Smooth muscle cell (in vitro differentiated cells): ENCODE data around the gene SCAF11. TPM values are rescaled to one million over a fixed set of nuclear protein-coding genes. Genes with fewer than 3 reads are reported as not detected.

Source experiments
- DNase-seq: peaks from one replicate; lab custom pipeline; 2025; ENCODE audit not compliant: unreplicated experiment; lab: John Stamatoyannopoulos, UW
- H2AFZ ChIP-seq: fragments of 200-600 bp; sonication (generic); 2 replicates; pipeline ENCODE4 v1.6.0; 2016; ENCODE audit warnings: antibody characterized with exemption, low read depth, mild to moderate bottlenecking
- H3F3A ChIP-seq: fragments of 200-600 bp; sonication (generic); 2 replicates; pipeline ENCODE4 v1.6.0; 2017; ENCODE audit warnings: antibody characterized with exemption, low read depth
- H3K27ac ChIP-seq: fragments of 200-600 bp; sonication (generic); 2 replicates; pipeline ENCODE4 v1.5.1; 2016; ENCODE audit warnings: low read depth, mild to moderate bottlenecking
- H3K27me3 ChIP-seq: fragments of 200-600 bp; sonication (generic); 2 replicates; pipeline ENCODE4 v1.6.1; 2016; ENCODE audit warnings: low read depth, mild to moderate bottlenecking
- H3K36me3 ChIP-seq: fragments of 200-600 bp; sonication (generic); 2 replicates; pipeline ENCODE4 v1.5.1; 2016; ENCODE audit warnings: low read depth
- H3K4me1 ChIP-seq: fragments of 200-600 bp; sonication (generic); 2 replicates; pipeline ENCODE4 v1.5.1; 2016; ENCODE audit warnings: low read depth
- H3K4me2 ChIP-seq: fragments of 200-600 bp; sonication (generic); 2 replicates; pipeline ENCODE4 v1.6.0; 2016; ENCODE audit warnings: mild to moderate bottlenecking
- H3K4me3 ChIP-seq: fragments of 200-600 bp; sonication (generic); 2 replicates; pipeline ENCODE4 v1.5.1; 2016; ENCODE audit warnings: mild to moderate bottlenecking
- H3K79me2 ChIP-seq: fragments of 200-600 bp; sonication (generic); 2 replicates; pipeline ENCODE4 v1.6.0; 2016; ENCODE audit warnings: low read depth, mild to moderate bottlenecking
- H3K9ac ChIP-seq: fragments of 200-600 bp; sonication (generic); 2 replicates; pipeline ENCODE4 v1.6.0; 2016; ENCODE audit warnings: low read depth
- H3K9me3 ChIP-seq: fragments of 200-600 bp; sonication (generic); replicated peaks from 2 replicates; pipeline ENCODE4 v1.5.1; 2016; ENCODE audit warnings: low read depth
- H4K20me1 ChIP-seq: fragments of 200-600 bp; sonication (generic); 2 replicates; pipeline ENCODE4 v1.6.0; 2016; ENCODE audit warnings: low read depth
- CTCF ChIP-seq: fragments of 200-600 bp; sonication (generic); IDR thresholded peaks from 2 replicates; pipeline ENCODE4 v1.5.1; 2017; ENCODE audit warnings: borderline replicate concordance, mild to moderate bottlenecking, antibody characterized with exemption; ENCODE audit not compliant: insufficient read depth, poor library complexity, severe bottlenecking
- WGBS: methylation state at CpG from one replicate; pipeline ENCODE4 v1.1.7; 2016; ENCODE audit warnings: low lambda C conversion rate; 5-methylcytosine and 5-hydroxymethylcytosine counted together
- polyA plus RNA-seq: library from polyadenylated mRNA; unstranded; fragments of >200 nt; fragmentation: Nextera tagmentation; extraction: Ambion mirVana; gene quantifications from 2 replicates; pipeline ENCODE4 v1.2.1, GENCODE V29; 2016
- total RNA-seq: library from RNA; depleted of rRNA; stranded (reverse); fragments of >200 nt; gene quantifications from 2 replicates; pipeline ENCODE4 v1.2.3, GENCODE V29; 2014

SCAF11 gene
- total and polyA plus RNA-seq, 2 experiments from 2014 or later: 33.2 to 99.5 TPM

- no peak for DNase-seq
- H3K4me3 ChIP-seq: no peak overlapping the region
- no peaks in the 10 kb centered on the region for H3K4me1 ChIP-seq
- no peak overlapping the region for H3K27ac ChIP-seq
- H3K9me3 ChIP-seq: no peaks in the 10 kb centered on the region
- peaks cover 44% of the 10 kb centered on the region for H3K36me3 ChIP-seq
- no peaks in the 10 kb centered on the region for H3K27me3 ChIP-seq
- TF ChIP-seq CTCF: no peak
- H4K20me1 ChIP-seq: peaks cover 18% of the 10 kb centered on the region
- H3K79me2 ChIP-seq: peaks cover 3% of the 10 kb centered on the region
- H3K4me2 ChIP-seq: no peak overlapping the region
- no peaks in the 10 kb centered on the region for H3F3A ChIP-seq
- 77% methylated on average over 1 of the region's 1 CpG for WGBS
- H2AFZ ChIP-seq: no peak overlapping the region
- H3K9ac ChIP-seq: no peak overlapping the region
Measured at GRCh38 chr12:45944771-45945170, 45.6 kb downstream of the SCAF11 start.

GRCh38 chr12:45939759-45940158 is 50.6 kb downstream of the SCAF11 start:
- no peaks in the 10 kb centered on the region for H3K79me2 ChIP-seq
- no peak overlapping the region for H2AFZ ChIP-seq
- peaks cover 14% of the 10 kb centered on the region for H3K36me3 ChIP-seq
- peaks cover 7% of the 10 kb centered on the region for H4K20me1 ChIP-seq
- H3K27me3 ChIP-seq: no peaks in the 10 kb centered on the region
- H3K4me2 ChIP-seq: no peak overlapping the region
- H3K4me1 ChIP-seq: no peaks in the 10 kb centered on the region
- WGBS: 94% methylated on average over 2 of the region's 2 CpGs
- H3F3A ChIP-seq: no peaks in the 10 kb centered on the region
- no peak for DNase-seq
- no peak overlapping the region for H3K4me3 ChIP-seq
- no peak for TF ChIP-seq CTCF
- H3K9me3 ChIP-seq: no peaks in the 10 kb centered on the region
- H3K9ac ChIP-seq: no peak overlapping the region
- no peak overlapping the region for H3K27ac ChIP-seq

- no peak for TF ChIP-seq CTCF
- no peaks in the 10 kb centered on the region for H4K20me1 ChIP-seq
- no peaks in the 10 kb centered on the region for H3K9me3 ChIP-seq
- 85% methylated on average over 2 of the region's 2 CpGs for WGBS
- no peaks in the 10 kb centered on the region for H3K27me3 ChIP-seq
- peaks cover 16% of the 10 kb centered on the region for H3K36me3 ChIP-seq
- H3K4me1 ChIP-seq: no peaks in the 10 kb centered on the region
- H3K4me3 ChIP-seq: no peak overlapping the region
- H2AFZ ChIP-seq: no peak overlapping the region
- no peaks in the 10 kb centered on the region for H3K79me2 ChIP-seq
- no peak overlapping the region for H3K27ac ChIP-seq
- no peaks in the 10 kb centered on the region for H3F3A ChIP-seq
- DNase-seq: no peak
- H3K4me2 ChIP-seq: no peak overlapping the region
- H3K9ac ChIP-seq: no peak overlapping the region
Measured at GRCh38 chr12:45938566-45938965, 51.8 kb downstream of the SCAF11 start.

GRCh38 chr12:45934956-45935355 is 55.4 kb downstream of the SCAF11 start:
- no peak for DNase-seq
- Histone ChIP-seq H3K9me3 (no peaks in the 10 kb centered on the region), H3K4me1 (no peaks in the 10 kb centered on the region), H3K9ac (no peak overlapping the region), H3K4me3 (no peak overlapping the region), H2AFZ (no peak overlapping the region), H3K79me2 (no peaks in the 10 kb centered on the region), H3K4me2 (no peak overlapping the region), H3F3A (no peaks in the 10 kb centered on the region), H4K20me1 (no peaks in the 10 kb centered on the region), H3K27ac (no peak overlapping the region), H3K27me3 (no peaks in the 10 kb centered on the region), H3K36me3 (peaks cover 27% of the 10 kb centered on the region)
- WGBS: 79% methylated on average over 1 of the region's 1 CpG
- TF ChIP-seq CTCF: no peak
